ENCODE data around the gene COL4A2.
A peak's percentile ranks its signal among the peaks of the same experiment; 100 is the strongest.
"Not testable (repeated sequence)": the region's sequence is repeated elsewhere in the genome, so short reads cannot be mapped to it uniquely, and the experiment has no call there.

Gene COL4A2

GRCh38 chr13:110440946-110441731 is 134.1 kb downstream of the COL4A2 start:
- DNase-seq (ENCODE audit: low read depth), result no peak

DNA sequence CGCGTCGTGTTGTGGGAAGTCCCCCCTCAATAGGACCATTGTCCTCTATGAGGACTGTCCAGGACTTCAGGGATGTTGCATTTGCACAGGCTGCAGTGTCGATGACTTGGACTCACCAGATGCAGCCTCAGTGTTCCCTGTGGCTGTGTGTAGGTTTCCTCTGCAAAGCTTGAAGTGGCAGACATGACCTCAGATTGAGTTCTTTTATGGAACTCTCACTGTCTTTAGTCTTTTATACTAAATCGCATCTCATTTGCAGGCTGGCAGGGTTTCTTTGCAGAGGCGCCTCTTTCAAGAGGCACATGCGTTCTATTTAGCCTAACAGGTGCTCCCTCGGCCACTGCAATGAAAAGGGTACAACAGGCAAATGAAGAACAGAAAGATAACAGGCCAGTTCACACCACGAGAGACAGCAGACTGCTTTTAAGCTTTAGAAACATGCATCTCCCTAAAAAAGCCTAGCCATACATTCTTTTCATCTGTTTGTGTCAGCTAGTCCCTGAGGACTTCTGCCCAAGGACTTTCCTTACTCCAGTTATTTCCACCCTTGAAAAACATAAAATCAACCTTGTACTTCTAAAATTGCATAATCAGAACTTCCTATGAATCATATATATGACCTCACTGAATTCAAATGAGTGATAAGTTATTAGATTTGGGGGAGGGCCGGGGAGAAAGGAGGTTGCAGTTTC is 136.0 kb downstream of the COL4A2 start:
- DNase-seq (ENCODE audit: low read depth), result peak; percentile 83

DNA sequence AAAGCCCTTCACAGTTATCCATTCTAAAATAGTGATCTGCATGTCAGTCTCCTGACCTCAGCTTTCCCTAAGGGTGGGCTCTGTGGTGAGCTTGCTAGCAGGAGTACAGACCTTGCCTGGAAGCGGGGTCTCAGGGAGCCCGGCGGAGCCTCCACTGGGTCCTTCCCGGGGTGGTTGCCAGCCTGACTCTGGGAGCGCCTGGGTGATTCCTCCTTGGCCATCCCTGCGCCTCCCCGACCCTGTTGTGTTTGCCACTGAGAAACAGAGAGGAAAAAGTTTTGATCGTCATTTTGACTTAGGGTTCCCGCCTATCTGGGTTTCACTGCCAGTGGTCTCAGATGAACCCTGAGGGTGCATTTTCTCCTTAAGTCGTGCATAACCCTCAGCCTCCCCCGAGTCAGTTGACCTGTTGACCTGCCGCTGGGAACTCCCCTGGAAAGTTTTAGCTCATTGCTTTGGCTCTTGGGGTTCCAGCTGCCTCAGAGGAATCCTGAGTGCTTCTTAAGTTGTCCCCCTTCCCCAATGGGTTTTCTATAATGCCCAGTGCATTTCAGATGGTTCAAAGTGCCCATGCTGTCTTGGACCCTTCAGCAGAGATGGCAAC is 136.6 kb downstream of the COL4A2 start:
- peak; percentile 22 for DNase-seq (ENCODE audit: low read depth)

- DNase-seq (ENCODE audit: low read depth), result peak; percentile 79
Measured at GRCh38 chr13:110444226-110444653, 137.2 kb downstream of the COL4A2 start.

- DNase-seq (ENCODE audit: low read depth), result peak; percentile 89
Measured at GRCh38 chr13:110445183-110445582, 138.1 kb downstream of the COL4A2 start.

DNA sequence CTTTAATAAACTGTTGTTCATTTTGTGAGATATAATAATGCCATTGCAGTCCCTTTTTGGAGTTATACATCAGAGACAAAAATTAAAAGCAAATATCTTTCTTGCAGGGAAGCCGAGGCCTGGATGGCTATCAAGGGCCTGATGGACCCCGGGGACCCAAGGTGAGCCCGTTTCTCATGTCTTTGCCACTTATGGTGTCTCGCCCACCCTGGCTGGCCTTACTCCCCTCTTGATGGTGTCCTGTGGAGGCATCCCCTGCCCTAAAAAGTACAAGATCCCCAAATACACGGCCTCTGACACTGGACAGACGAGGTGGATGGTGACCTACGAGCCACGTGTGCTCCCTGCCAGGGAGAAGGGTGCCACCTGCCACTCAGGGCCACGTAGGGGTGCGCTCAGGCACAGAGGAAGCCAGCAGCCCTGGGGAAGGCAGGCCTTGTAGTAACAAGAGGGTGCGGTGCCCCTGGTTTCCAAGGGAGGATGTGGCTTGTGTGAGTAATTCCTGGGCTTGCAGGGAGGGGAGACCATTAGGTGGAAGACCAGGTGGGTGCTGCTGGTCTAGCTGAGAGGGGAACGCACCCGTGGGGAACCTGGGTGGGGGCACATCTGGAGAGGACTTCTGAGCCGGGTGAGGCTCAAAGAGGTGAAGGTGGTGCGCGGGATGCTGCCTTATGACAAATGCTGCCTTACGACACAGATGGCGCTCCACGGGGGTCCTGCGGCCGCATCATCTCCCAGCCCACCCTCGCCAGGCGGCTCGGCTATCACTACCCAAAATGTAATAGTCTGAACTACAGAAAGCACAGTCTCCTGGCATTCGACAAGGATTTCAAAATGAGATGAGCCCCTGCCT is 138.9 kb downstream of the COL4A2 start:
- DNase-seq (ENCODE audit: low read depth), result peak; percentile 84

DNA sequence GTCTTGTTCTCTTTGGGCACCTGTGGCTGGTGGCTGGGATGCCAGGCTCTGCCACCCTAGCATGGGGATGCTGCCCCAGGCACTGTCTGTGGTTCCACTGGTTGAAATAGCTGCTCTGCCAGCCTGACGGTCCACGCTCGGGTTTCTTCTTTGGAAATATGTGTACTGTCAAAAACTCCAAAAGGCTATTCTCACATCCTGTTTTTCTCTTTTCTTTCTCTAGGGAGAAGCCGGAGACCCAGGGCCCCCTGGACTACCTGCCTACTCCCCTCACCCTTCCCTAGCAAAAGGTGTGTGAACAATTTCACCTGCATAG is 139.4 kb downstream of the COL4A2 start:
- no peak for DNase-seq (ENCODE audit: low read depth)

- no peak for DNase-seq (ENCODE audit: low read depth)
Measured at GRCh38 chr13:110447058-110447511, 140.0 kb downstream of the COL4A2 start.

DNA sequence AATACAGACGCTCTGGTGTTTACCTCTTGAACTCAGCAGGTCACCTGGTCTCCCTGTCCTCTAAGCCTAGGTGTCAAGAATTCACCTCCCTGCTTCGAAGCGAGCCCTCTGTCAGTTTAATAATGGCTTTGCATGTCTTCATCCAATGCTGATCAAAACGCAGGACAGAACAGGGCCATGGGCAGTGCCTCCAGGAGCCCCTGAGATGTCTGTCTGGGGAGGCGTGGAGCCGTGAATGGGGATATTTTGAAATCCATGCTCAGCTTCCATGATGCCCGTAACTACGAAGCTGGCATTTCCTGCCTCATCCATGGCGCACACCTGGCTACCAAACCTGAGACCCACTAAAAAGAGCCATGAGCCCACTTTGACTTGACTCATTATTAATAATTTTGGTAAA is 140.7 kb downstream of the COL4A2 start:
- DNase-seq (ENCODE audit: low read depth), result no peak

DNA sequence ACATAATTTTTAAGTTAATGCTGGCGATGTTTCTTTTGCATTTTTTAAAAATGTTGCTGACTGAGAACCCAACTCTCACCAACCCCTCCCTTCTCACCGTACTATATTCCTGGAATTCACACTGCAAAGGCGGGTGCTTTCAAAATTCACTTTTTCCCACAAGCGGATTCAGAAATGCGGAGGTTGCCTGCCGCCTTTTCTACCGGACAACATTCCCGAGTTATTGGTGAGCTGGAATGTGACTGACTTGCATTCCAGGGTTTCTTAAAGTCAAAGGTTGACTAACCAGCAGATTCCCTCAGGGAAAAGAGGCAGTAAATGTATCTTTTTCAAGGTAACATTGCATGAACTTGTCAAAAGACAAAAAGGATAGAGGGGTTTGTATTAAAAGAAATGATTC is 141.1 kb downstream of the COL4A2 start:
- DNase-seq (ENCODE audit: low read depth), result peak; percentile 96

DNA sequence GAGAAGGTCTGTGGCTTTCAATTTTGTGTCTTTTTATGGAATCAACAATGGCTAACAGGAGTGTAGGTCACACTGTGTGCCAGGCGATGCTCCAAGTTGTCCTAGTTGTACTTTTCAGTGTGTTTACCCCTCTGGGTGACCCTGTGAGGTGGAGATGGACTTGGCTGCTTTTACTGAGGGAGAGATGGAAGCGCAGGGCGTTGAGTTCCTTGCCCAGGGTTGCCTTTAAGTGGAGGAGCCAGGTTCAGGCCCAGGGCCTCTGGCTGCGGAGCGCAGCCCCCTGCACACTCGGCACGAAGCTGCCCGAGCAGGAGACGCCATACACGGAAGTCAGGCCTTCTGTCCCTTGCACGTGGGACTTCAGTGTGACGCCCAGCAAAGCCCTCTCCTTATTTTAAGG is 141.6 kb downstream of the COL4A2 start:
- DNase-seq (ENCODE audit: low read depth), result no peak

GRCh38 chr13:110449219-110450015 is 142.3 kb downstream of the COL4A2 start:
- no peak for DNase-seq (ENCODE audit: low read depth)

- no peak for DNase-seq (ENCODE audit: low read depth)
Measured at GRCh38 chr13:110450016-110450900, 143.2 kb downstream of the COL4A2 start.

GRCh38 chr13:110450941-110451730 is 144.1 kb downstream of the COL4A2 start:
- no peak for DNase-seq (ENCODE audit: low read depth)

DNA sequence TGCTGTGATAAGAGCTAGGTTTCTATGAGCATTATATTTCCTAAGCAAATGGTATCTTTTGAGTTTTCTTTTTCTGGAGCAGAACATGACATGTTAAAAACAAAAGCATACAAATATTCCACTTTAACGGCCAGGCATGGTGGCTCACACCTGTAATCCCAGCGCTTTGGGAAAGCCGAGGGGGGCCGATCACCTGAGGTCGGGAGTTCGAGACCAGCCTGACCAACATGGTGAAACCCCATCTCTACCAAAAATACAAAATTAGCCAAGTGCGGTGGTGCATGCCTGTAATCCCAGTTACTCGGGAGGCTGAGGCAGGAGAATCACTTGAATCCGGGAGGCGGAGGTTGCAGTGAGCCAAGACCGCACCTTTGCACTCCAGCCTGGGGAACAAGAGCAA is 146.0 kb downstream of the COL4A2 start:
- not testable (repeated sequence) for DNase-seq (ENCODE audit: low read depth)

DNA sequence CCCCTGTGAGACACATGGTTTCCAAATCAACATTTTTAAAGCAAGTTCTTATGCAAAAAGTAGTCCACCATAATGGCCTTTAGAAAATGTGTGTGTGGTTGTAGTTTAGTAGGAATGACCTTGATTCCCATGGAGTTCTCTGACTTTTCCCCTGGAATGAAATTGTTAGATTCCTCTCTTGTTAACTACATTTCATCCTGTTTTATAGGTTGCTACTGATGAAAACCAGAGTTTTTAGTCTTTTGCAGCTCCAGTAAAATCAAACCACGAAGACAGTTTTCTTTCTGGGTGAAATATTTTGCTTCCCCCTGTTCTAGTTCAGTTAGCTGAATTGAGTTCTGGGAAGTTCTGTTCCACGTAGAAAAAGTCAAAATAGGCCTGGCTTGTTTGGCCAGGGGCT is 146.7 kb downstream of the COL4A2 start:
- DNase-seq (ENCODE audit: low read depth), result no peak

- DNase-seq (ENCODE audit: low read depth), result no peak
Measured at GRCh38 chr13:110454227-110454859, 147.3 kb downstream of the COL4A2 start.

DNA sequence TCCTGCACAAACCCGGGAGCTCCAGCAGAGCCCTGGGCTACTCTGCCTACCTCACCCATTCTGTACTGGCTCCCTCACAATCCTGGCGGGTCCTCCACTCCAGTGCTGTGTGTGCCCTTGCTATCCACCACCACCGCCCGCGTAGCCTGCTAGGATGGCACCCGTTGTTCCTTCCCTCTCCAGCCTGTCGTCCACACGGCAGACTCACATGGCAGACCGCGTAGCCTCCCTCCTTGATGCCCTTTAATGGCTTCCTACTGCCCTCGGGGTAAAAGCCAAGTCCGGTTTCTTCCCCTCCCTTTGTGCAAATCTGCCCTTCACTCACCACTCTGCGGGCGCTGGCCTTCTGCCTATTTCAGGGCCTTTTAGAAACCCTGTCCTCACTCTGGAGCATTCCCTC is 147.9 kb downstream of the COL4A2 start:
- DNase-seq (ENCODE audit: low read depth), result no peak

GRCh38 chr13:110455444-110455843 is 148.4 kb downstream of the COL4A2 start:
- no peak for DNase-seq (ENCODE audit: low read depth)
